Measurements from ENCODE around the gene ZNF385B.

Gene ZNF385B

DNA sequence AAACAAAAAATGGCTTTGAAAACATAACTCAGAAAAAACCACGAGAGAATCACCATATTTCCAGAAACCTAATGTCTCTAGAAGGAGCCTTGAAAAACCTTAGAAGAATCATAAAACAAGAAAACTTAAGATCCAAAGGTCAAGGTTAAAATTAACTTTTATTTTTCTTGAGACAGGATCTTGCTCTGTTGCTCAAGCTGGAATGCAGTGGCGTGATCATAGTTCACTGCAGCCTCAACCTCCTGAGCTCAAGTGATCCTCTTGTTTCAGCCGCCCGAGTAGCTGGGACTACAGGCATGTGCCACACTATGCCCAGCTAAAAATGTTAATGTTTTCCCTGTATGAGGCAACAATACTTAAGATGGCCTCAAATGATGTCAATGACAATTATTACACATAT is 342.6 kb downstream of the ZNF385B start:
- Histone ChIP-seq H3K36me3 (ENCODE audit: control insufficient read depth, insufficient read depth, low read length) (no peaks in the 10 kb centered on the region), H3K4me3 (replicated peaks; ENCODE audit: low read depth, low read length) (no peak overlapping the region), H3K27me3 (replicated peaks; ENCODE audit: control insufficient read depth, insufficient read depth, low read length) (no peaks in the 10 kb centered on the region)
- no peak for TF ChIP-seq CTCF (IDR thresholded peaks at IDR 0.05; ENCODE audit: insufficient read depth, low read length, poor library complexity, severe bottlenecking)
- DNase-seq (ENCODE audit: extremely low read depth, insufficient read length): no peak

DNA sequence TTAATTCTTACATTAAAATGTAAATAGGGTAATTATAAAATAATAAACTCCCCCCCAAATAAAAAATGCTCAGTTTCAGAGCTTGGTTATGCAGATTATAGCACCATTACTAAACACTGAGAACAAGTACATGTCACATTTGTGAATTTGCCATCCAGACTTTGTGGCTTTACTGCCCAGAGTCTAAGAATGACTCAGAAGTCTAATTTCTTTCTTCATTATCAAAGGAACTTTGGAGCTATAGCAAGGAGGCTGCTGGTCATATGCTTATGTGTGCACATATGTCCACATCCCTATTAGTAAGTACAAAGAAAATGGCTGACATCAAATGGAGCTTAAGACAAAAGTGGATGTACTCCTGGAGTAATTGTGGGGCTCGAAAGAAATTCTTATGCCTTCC is 348.2 kb downstream of the ZNF385B start:
- no peaks in the 10 kb centered on the region for H3K27me3 ChIP-seq (replicated peaks; ENCODE audit: control insufficient read depth, insufficient read depth, low read length)
- no peak for TF ChIP-seq CTCF (IDR thresholded peaks at IDR 0.05; ENCODE audit: insufficient read depth, low read length, poor library complexity, severe bottlenecking)
- H3K4me3 ChIP-seq (replicated peaks; ENCODE audit: low read depth, low read length): no peak overlapping the region
- no peak for DNase-seq (ENCODE audit: extremely low read depth, insufficient read length)
- H3K36me3 ChIP-seq (ENCODE audit: control insufficient read depth, insufficient read depth, low read length): no peaks in the 10 kb centered on the region

GRCh38 chr2:179512281-179513035 is 349.0 kb downstream of the ZNF385B start:
- H3K4me3 ChIP-seq (replicated peaks; ENCODE audit: low read depth, low read length): no peak overlapping the region
- no peak for TF ChIP-seq CTCF (IDR thresholded peaks at IDR 0.05; ENCODE audit: insufficient read depth, low read length, poor library complexity, severe bottlenecking)
- H3K27me3 ChIP-seq (replicated peaks; ENCODE audit: control insufficient read depth, insufficient read depth, low read length): no peaks in the 10 kb centered on the region
- no peaks in the 10 kb centered on the region for H3K36me3 ChIP-seq (ENCODE audit: control insufficient read depth, insufficient read depth, low read length)
- DNase-seq (ENCODE audit: extremely low read depth, insufficient read length): no peak

DNA sequence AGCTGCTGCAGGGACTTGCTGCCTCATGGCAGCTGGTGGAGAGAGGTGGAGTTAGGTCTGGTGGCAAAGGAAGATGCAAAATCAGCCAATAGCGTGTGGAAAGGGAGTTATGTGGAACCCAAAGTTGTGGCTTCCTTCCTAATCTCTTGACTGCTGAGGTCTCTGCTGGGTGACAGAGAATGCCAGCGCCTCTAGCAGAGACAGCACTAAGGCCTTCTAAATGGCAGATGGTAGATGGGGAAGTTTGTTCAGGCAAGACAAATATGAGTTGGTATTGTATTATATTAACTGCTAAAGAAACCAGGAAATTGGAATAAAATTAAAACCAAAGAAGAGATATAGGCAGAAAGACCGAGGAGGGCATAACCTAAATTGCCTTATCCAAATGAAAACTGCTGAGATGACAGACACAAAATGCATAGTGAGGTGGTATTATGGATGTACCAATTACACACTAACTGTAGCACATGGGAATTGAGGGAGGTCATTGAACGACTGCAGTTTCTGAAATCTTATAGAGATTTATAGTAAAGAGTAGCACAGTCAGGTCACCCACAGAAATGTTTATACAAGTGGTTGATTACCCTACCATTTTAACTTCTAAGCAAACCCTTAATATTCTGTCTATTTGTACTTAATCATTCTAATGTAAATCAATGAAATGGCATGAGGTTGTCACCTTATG is 350.2 kb downstream of the ZNF385B start:
- Histone ChIP-seq H3K36me3 (ENCODE audit: control insufficient read depth, insufficient read depth, low read length) (no peaks in the 10 kb centered on the region), H3K27me3 (replicated peaks; ENCODE audit: control insufficient read depth, insufficient read depth, low read length) (no peaks in the 10 kb centered on the region), H3K4me3 (replicated peaks; ENCODE audit: low read depth, low read length) (no peak overlapping the region)
- DNase-seq (ENCODE audit: extremely low read depth, insufficient read length): no peak
- no peak for TF ChIP-seq CTCF (IDR thresholded peaks at IDR 0.05; ENCODE audit: insufficient read depth, low read length, poor library complexity, severe bottlenecking)

GRCh38 chr2:179495315-179495714 is 366.1 kb downstream of the ZNF385B start:
- H3K4me3 ChIP-seq (replicated peaks; ENCODE audit: low read depth, low read length): no peak overlapping the region
- no peak for DNase-seq (ENCODE audit: extremely low read depth, insufficient read length)
- H3K27me3 ChIP-seq (replicated peaks; ENCODE audit: control insufficient read depth, insufficient read depth, low read length): no peaks in the 10 kb centered on the region
- no peaks in the 10 kb centered on the region for H3K36me3 ChIP-seq (ENCODE audit: control insufficient read depth, insufficient read depth, low read length)
- TF ChIP-seq CTCF (IDR thresholded peaks at IDR 0.05; ENCODE audit: insufficient read depth, low read length, poor library complexity, severe bottlenecking): no peak
